ENCODE results near the gene AMFR. TPM values are rescaled to one million over a fixed set of nuclear protein-coding genes. Genes with fewer than 3 reads are reported as not detected.

Gene AMFR
- total and polyA plus RNA-seq, 2 of the 13 experiments (the other 11 are each of a cell fraction or from before 2014, with no cell fraction given): 52.9 to 108 TPM

GRCh38 chr16:56408379-56409098 lies 16.8 kb downstream of the AMFR start (continued):
- TF ChIP-seq ONECUT2 (CRISPR knock-in tag; IDR thresholded peaks at IDR 0.05) (no peak), RARA (CRISPR knock-in tag; IDR thresholded peaks at IDR 0.05) (peak; percentile 34; the same call in 1 of the 2 replicates), RARG (CRISPR knock-in tag; IDR thresholded peaks at IDR 0.05; ENCODE audit: low read depth) (no peak), RNF2 (conservative IDR thresholded peaks at IDR 0.05; ENCODE audit: low read depth) (no peak), TEAD3 (CRISPR knock-in tag; optimal IDR thresholded peaks at IDR 0.05; ENCODE audit: borderline replicate concordance) (no peak), NR2C2 (CRISPR knock-in tag; IDR thresholded peaks at IDR 0.05; ENCODE audit: borderline replicate concordance) (no peak), ZNF280B (CRISPR knock-in tag; IDR thresholded peaks at IDR 0.05; ENCODE audit: borderline replicate concordance) (no peak), ZNF777 (CRISPR knock-in tag; IDR thresholded peaks at IDR 0.05) (no peak), HDAC6 (IDR thresholded peaks at IDR 0.05; ENCODE audit: low read depth, low read length) (no peak), IRF2 (CRISPR knock-in tag; IDR thresholded peaks at IDR 0.05) (no peak), AHR (CRISPR knock-in tag; IDR thresholded peaks at IDR 0.05) (no peak), ZKSCAN8 (CRISPR knock-in tag; IDR thresholded peaks at IDR 0.05; ENCODE audit: borderline replicate concordance) (no peak), FOXP1 (IDR thresholded peaks at IDR 0.05) (no peak), FOXP1 (CRISPR knock-in tag; IDR thresholded peaks at IDR 0.05) (no peak), ZBTB39 (CRISPR knock-in tag; IDR thresholded peaks at IDR 0.05) (no peak), ZNF552 (CRISPR knock-in tag; IDR thresholded peaks at IDR 0.05; ENCODE audit: borderline replicate concordance) (no peak), FOXM1 (CRISPR knock-in tag; IDR thresholded peaks at IDR 0.05) (no peak), ZNF572 (CRISPR knock-in tag; IDR thresholded peaks at IDR 0.05) (no peak), SKI (IDR thresholded peaks at IDR 0.05; ENCODE audit: partially characterized antibody) (no peak), SAP130 (CRISPR knock-in tag; IDR thresholded peaks at IDR 0.05; ENCODE audit: low read depth) (0 out of 2 replicates have a peak, but pooled peaks have one; percentile 24), ZBTB20 (CRISPR knock-in tag; IDR thresholded peaks at IDR 0.05; ENCODE audit: borderline replicate concordance, low read depth) (no peak), HNRNPUL1 (IDR thresholded peaks at IDR 0.05; ENCODE audit: low read depth, low read length) (no peak), SNAPC5 (CRISPR knock-in tag; IDR thresholded peaks at IDR 0.05; ENCODE audit: borderline replicate concordance) (no peak), U2AF1 (optimal IDR thresholded peaks at IDR 0.05; ENCODE audit: low read depth, low read length) (no peak)
